ENCODE results near the gene NEUROD6. TPM values are rescaled to one million over a fixed set of nuclear protein-coding genes. Genes with fewer than 3 reads are reported as not detected.

Gene NEUROD6
- total RNA-seq (2014; rRNA removed; shearing (Covaris generic)) (not detected in 2 replicates), total RNA-seq (2022) (not detected in 2 replicates), Bru-seq, nascent RNA (not detected), BruChase-seq, experiment 1, labeled RNA remaining after a 6-hour chase (not detected), BruChase-seq, experiment 2, labeled RNA remaining after a 2-hour chase (not detected)
- long read RNA-seq: 0 reads

DNA sequence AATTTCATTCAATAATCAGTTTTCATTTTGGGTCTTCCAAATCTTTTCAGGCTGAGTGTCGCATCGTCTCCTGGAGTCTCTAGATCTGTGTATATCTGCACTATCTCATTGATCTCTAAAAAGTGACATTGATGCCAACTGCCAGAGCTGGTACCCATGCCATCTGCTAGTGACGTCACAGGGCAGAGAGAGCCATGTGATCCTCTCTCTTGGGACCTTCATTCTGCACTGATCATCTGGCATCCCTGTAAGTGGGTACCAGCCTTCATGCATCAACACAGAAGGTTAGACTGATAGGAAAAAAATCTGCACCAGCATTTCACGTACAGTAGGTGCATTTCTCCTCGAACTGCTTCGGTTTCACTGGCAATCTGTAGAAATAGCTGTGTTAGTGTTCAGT lies at the start of gene NEUROD6:
Gene NEUROD6, minus strand, starts transcription at position 124 of the 400 bp plus-strand sequence. CDS start 1,458 bp downstream, outside the sequence.
- H3K4me2 ChIP-seq (ENCODE audit: low read length): no peak within 1 kb of the TSS
- no peak within 1 kb of the TSS for H3K4me3 ChIP-seq (ENCODE audit: low read depth, low read length, poor library complexity, severe bottlenecking)
- H3K27ac ChIP-seq (ENCODE audit: low read depth, low read length, poor library complexity, severe bottlenecking): no peak within 1 kb of the TSS
- no peak for DNase-seq (ENCODE audit: low spot score)
- no peaks in the 10 kb centered on the region for H3K9me2 ChIP-seq (ENCODE audit: insufficient read depth, low read length)
- ChIA-PET CTCF (ENCODE audit: unreplicated experiment) (no interaction called here), POLR2A (no interaction called here)
- TF ChIP-seq CTCF (conservative IDR thresholded peaks at IDR 0.05; ENCODE audit: low read length) (no peak), EZH2phosphoT487 (IDR thresholded peaks at IDR 0.05; ENCODE audit: borderline replicate concordance, low read depth, low read length) (no peak)
- H3K79me2 ChIP-seq (ENCODE audit: insufficient read depth, low read depth, low read length): no peaks in the 10 kb centered on the region
- H4K20me1 ChIP-seq (ENCODE audit: insufficient read depth, low read length): no peaks in the 10 kb centered on the region
- H3K36me3 ChIP-seq (ENCODE audit: insufficient read depth, low read length): no peaks in the 10 kb centered on the region
- H3K4me1 ChIP-seq (ENCODE audit: insufficient read depth, low read length, poor library complexity, severe bottlenecking): no peaks in the 10 kb centered on the region
- BruUV-seq (replicated peaks): no TSS peak
- no peak within 1 kb of the TSS for H2AFZ ChIP-seq (ENCODE audit: low read length)
- intact Hi-C loops (cut with micrococcal nuclease; ENCODE audit: unreplicated experiment): no loop called here
- no peaks in the 10 kb centered on the region for H3K9me3 ChIP-seq (ENCODE audit: low read length)

GRCh38 chr7:31384466-31384865 lies 43.9 kb upstream of the NEUROD6 start:
- H3K27ac ChIP-seq (ENCODE audit: low read depth, low read length, poor library complexity, severe bottlenecking): no peak overlapping the region
- H3K9me2 ChIP-seq (ENCODE audit: insufficient read depth, low read length): no peaks in the 10 kb centered on the region
- no peak for DNase-seq (ENCODE audit: low spot score)
- no peaks in the 10 kb centered on the region for H3K9me3 ChIP-seq (ENCODE audit: low read length)
- intact Hi-C loops (cut with micrococcal nuclease; ENCODE audit: unreplicated experiment): no loop called here
- ChIA-PET CTCF (ENCODE audit: unreplicated experiment) (no interaction called here), POLR2A (no interaction called here)
- H4K20me1 ChIP-seq (ENCODE audit: insufficient read depth, low read length): no peaks in the 10 kb centered on the region
- no TSS peak for BruUV-seq (replicated peaks)
- H3K4me1 ChIP-seq (ENCODE audit: insufficient read depth, low read length, poor library complexity, severe bottlenecking): no peaks in the 10 kb centered on the region
- no peaks in the 10 kb centered on the region for H3K36me3 ChIP-seq (ENCODE audit: insufficient read depth, low read length)
- no peaks in the 10 kb centered on the region for H3K79me2 ChIP-seq (ENCODE audit: insufficient read depth, low read depth, low read length)
- H3K4me2 ChIP-seq (ENCODE audit: low read length): no peak overlapping the region
- H3K4me3 ChIP-seq (ENCODE audit: low read depth, low read length, poor library complexity, severe bottlenecking): no peak overlapping the region
- TF ChIP-seq CTCF (conservative IDR thresholded peaks at IDR 0.05; ENCODE audit: low read length) (no peak), EZH2phosphoT487 (IDR thresholded peaks at IDR 0.05; ENCODE audit: borderline replicate concordance, low read depth, low read length) (no peak)
- H2AFZ ChIP-seq (ENCODE audit: low read length): no peak overlapping the region

DNA sequence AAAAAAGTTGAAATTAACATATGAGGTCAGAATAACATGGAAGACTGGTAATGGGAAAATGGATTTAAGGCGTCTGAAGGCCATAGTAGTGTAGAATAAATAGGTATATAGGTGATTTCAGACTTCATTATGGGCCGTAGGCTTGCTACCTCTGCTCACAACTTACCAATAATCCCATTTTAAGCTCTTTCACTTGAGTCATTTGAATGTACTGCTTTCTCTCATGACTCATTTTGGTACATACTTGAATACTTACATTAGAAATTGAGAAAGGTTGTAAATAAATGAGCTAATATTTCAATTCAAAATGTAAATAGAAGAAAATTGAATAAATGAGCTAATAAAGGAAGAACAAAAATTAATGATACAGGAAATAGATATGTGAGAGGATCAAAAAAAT lies 42.2 kb upstream of the NEUROD6 start:
- no TSS peak for BruUV-seq (replicated peaks)
- CTCF ChIA-PET (ENCODE audit: unreplicated experiment): no interaction called here

More for the DNA sequence above, 42.2 kb upstream of the NEUROD6 start:
- DNase-seq (ENCODE audit: low spot score): no peak
- Histone ChIP-seq H3K4me3 (ENCODE audit: low read depth, low read length, poor library complexity, severe bottlenecking) (no peak overlapping the region), H3K79me2 (ENCODE audit: insufficient read depth, low read depth, low read length) (no peaks in the 10 kb centered on the region), H3K4me1 (ENCODE audit: insufficient read depth, low read length, poor library complexity, severe bottlenecking) (no peaks in the 10 kb centered on the region), H2AFZ (ENCODE audit: low read length) (no peak overlapping the region), H3K9me3 (ENCODE audit: low read length) (no peaks in the 10 kb centered on the region), H3K36me3 (ENCODE audit: insufficient read depth, low read length) (no peaks in the 10 kb centered on the region), H3K4me2 (ENCODE audit: low read length) (no peak overlapping the region), H3K9me2 (ENCODE audit: insufficient read depth, low read length) (no peaks in the 10 kb centered on the region), H4K20me1 (ENCODE audit: insufficient read depth, low read length) (no peaks in the 10 kb centered on the region), H3K27ac (ENCODE audit: low read depth, low read length, poor library complexity, severe bottlenecking) (no peak overlapping the region)
- intact Hi-C loops (cut with micrococcal nuclease; ENCODE audit: unreplicated experiment): no loop called here
- POLR2A ChIA-PET: interaction anchor here (0.6 to 0.8 kb wide), 3 partner anchors 21 to 281 kb away, joined by 3 to 5 read pairs (median 3); no protein-coding TSS in a partner anchor
- TF ChIP-seq EZH2phosphoT487 (IDR thresholded peaks at IDR 0.05; ENCODE audit: borderline replicate concordance, low read depth, low read length) (no peak), CTCF (conservative IDR thresholded peaks at IDR 0.05; ENCODE audit: low read length) (no peak)
